RWPE2 (cell line): ENCODE results near the gene SLC12A8.

ENCODE experiments used
- ATAC-seq: fragments of 200-7000 bp; cut with Tn5 transposase; 3 replicates; pipeline ENCODE4 v1.9.1; 2021; ENCODE audit warnings: low read depth
- DNase-seq: peaks from one replicate; pipeline ENCODE4 v3.0.0-alpha.2; 2020; ENCODE audit warnings: low spot score
- H3K27ac ChIP-seq: fragments of 450-650 bp; 2 replicates; pipeline ENCODE4 v1.5.1; 2017; ENCODE audit warnings: mild to moderate bottlenecking; ENCODE audit not compliant: poor library complexity, severe bottlenecking
- H3K27me3 ChIP-seq: fragments of 250-450 bp; sonication (Bioruptor Pico); 2 replicates; pipeline ENCODE4 v1.5.1; 2021; ENCODE audit warnings: mild to moderate bottlenecking, moderate library complexity; ENCODE audit not compliant: insufficient read depth, poor library complexity, severe bottlenecking
- H3K36me3 ChIP-seq: fragments of 250-450 bp; sonication (Bioruptor Pico); 2 replicates; pipeline ENCODE4 v1.5.1; 2020; ENCODE audit warnings: low read depth, mild to moderate bottlenecking, moderate library complexity
- H3K4me1 ChIP-seq: fragments of 250-450 bp; sonication (Bioruptor Pico); 2 replicates; pipeline ENCODE4 v1.5.1; 2021; ENCODE audit warnings: mild to moderate bottlenecking, moderate library complexity; ENCODE audit not compliant: insufficient read depth, poor library complexity, severe bottlenecking
- H3K4me3 ChIP-seq: fragments of 250-450 bp; sonication (Bioruptor Pico); 2 replicates; pipeline ENCODE4 v1.5.1; 2021; ENCODE audit warnings: mild to moderate bottlenecking, moderate library complexity; ENCODE audit not compliant: severe bottlenecking
- H3K9me3 ChIP-seq: fragments of 250-450 bp; sonication (Bioruptor Pico); 2 replicates; pipeline ENCODE4 v1.5.1; 2021; ENCODE audit warnings: mild to moderate bottlenecking, moderate library complexity; ENCODE audit not compliant: severe bottlenecking
- TF ChIP-seq, protein P1 (sequence below): fragments of 450-650 bp; IDR thresholded peaks from one replicate; pipeline ENCODE4 v1.5.1; 2017; ENCODE audit warnings: mild to moderate bottlenecking, moderate library complexity; ENCODE audit not compliant: poor library complexity, severe bottlenecking

The SLC12A8 gene

DNA sequence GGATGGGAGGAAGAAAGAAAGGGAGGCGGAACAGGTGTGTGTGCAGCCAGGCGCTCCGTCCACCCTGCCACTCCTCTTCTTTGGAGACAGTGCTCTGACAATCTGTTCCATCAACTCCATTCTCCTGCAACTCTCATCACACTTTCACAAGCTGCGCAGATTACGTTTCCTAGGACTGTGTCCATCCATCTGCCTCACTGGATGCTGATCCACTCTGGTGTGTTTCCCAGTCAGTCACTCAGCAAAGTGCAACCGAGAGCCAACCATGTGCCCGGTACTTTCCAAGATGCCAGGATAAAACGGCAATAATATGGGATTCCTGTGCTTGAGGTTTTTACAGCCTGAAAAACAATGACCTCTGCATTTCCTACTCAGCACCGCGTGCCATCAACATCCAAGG lies 59.6 kb downstream of the SLC12A8 start:
- Histone ChIP-seq H3K4me3 (no peak overlapping the region), H3K27me3 (no peaks in the 10 kb centered on the region), H3K9me3 (no peaks in the 10 kb centered on the region), H3K27ac (no peak overlapping the region), H3K4me1 (no peaks in the 10 kb centered on the region), H3K36me3 (no peaks in the 10 kb centered on the region)
- ATAC-seq = no peak
- TF ChIP-seq, protein P1, sequence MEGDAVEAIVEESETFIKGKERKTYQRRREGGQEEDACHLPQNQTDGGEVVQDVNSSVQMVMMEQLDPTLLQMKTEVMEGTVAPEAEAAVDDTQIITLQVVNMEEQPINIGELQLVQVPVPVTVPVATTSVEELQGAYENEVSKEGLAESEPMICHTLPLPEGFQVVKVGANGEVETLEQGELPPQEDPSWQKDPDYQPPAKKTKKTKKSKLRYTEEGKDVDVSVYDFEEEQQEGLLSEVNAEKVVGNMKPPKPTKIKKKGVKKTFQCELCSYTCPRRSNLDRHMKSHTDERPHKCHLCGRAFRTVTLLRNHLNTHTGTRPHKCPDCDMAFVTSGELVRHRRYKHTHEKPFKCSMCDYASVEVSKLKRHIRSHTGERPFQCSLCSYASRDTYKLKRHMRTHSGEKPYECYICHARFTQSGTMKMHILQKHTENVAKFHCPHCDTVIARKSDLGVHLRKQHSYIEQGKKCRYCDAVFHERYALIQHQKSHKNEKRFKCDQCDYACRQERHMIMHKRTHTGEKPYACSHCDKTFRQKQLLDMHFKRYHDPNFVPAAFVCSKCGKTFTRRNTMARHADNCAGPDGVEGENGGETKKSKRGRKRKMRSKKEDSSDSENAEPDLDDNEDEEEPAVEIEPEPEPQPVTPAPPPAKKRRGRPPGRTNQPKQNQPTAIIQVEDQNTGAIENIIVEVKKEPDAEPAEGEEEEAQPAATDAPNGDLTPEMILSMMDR = no peak
- DNase-seq = no peak

DNA sequence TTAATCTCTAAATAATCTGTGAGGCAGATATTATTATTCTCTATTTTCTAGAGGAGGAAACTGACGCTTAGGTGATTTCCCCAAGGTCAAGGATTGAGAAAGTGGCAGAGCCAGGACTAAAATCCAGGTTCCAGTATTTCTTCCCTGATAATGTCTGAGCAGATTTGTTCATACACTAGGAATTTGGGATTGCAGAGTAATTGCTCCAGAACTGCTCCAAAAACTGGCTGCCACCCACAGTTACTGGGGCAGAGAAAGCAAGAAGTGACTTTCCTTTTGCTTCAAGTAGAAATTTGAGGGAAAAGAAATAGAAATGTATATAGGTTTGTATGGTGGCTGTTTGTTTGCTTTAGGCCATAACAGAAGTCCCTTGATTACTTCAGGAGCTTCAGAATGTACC lies 60.6 kb downstream of the SLC12A8 start:
- H3K4me1 ChIP-seq = no peaks in the 10 kb centered on the region
- H3K9me3 ChIP-seq = no peaks in the 10 kb centered on the region
- no peak for ATAC-seq
- H3K4me3 ChIP-seq = no peak overlapping the region
- H3K36me3 ChIP-seq = no peaks in the 10 kb centered on the region
- no peak overlapping the region for H3K27ac ChIP-seq
- H3K27me3 ChIP-seq = no peaks in the 10 kb centered on the region
- TF ChIP-seq, protein P1 = no peak
- DNase-seq = no peak

DNA sequence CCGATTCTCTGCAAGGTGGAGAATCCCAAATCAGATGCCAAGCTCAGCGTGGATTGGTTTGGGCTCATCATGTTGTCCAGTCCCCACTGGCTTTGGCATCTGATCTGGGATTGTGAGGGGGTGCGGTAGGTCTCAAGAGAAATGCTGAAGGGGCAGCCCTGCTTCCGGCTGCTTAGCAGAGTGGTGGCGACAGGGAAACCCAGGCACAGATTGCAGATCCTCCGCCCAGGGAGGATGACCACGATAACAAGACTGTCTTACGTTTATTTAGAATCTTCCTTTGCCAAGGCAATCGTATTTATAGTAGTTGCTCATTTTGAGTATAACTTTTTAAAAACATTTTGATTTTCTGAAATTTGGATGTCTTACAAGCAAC lies 61.1 kb downstream of the SLC12A8 start:
- Histone ChIP-seq H3K4me3 (no peak overlapping the region), H3K36me3 (no peaks in the 10 kb centered on the region), H3K27me3 (no peaks in the 10 kb centered on the region), H3K4me1 (no peaks in the 10 kb centered on the region), H3K27ac (no peak overlapping the region), H3K9me3 (no peaks in the 10 kb centered on the region)
- DNase-seq (no peak), ATAC-seq (no peak)
- TF ChIP-seq, protein P1 = no peak

DNA sequence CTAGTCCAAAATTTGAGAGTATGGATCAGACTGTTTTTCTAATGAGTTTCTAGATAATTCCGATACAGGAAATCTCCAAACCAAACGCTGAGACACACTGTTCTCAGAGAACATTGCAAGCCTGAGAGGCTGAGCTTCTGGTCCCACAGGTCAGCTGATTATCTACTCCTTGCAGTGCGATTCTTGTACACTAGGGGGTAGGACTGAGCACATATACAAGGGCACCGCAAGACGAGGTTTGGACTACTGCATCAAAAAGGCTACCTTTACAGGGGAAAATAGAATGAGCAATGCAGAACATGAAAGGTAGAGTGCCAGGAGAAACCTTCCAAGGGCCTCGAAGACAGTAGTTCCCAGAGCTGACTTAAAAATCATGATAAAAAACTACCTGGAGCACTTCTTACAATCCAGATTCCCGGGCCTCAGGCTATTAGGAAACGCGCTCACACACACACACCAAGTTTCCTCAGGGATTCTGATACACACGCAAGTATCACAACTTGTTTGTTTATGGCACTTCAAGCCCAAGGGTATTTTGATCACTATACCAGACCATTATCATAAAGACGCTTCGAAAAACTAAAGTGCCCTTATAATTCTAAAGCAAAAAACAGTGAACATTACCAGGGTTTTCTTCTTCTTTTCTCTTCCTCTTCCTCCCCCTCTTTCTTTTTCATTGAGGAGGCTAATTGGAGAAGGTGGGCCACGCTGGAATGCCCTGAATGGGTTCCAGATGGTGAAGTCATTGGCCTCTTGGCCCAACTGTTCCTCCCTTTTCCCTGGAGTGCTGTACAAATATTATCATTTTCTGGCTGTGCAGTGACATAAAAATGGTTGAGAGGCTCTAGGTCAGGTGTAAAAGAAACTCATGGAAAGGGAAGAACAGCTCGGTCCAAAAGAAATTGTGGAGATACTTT lies 61.8 kb downstream of the SLC12A8 start:
- DNase-seq = no peak
- H3K4me1 ChIP-seq = no peaks in the 10 kb centered on the region
- H3K4me3 ChIP-seq = no peak overlapping the region
- no peaks in the 10 kb centered on the region for H3K9me3 ChIP-seq
- TF ChIP-seq, protein P1 = peak; percentile 57
- H3K27ac ChIP-seq = no peak overlapping the region
- 0 out of 3 replicates have a peak, but pooled peaks have one; percentile 21 for ATAC-seq
- H3K27me3 ChIP-seq = no peaks in the 10 kb centered on the region
- no peaks in the 10 kb centered on the region for H3K36me3 ChIP-seq

DNA sequence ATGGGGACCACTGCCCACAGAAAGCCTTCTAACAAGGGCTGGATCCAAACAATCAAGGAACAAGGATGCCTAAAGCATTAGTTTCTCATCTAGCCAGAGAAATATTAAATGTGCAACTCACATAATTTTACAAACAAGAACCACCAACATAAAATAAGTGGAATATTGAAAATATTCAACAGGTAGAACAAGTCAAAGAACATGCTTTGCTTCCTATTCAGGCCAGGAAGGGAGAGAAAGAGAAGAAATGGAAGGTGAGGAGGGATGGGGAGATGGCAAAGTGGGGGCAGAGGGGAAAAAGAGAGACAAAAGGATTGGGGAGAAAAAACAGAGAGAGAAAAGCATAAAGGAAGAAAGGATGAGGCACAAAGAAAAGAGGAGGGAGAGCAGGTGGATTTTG lies 63.1 kb downstream of the SLC12A8 start:
- Histone ChIP-seq H3K27me3 (no peaks in the 10 kb centered on the region), H3K36me3 (no peaks in the 10 kb centered on the region), H3K27ac (no peak overlapping the region), H3K9me3 (no peaks in the 10 kb centered on the region), H3K4me1 (no peaks in the 10 kb centered on the region), H3K4me3 (no peak overlapping the region)
- no peak for ATAC-seq
- no peak for DNase-seq
- TF ChIP-seq, protein P1 = no peak
